NCI-H1105 (cell line): ENCODE measurements around the gene USP7.

Source experiments
- DNase-seq: peaks from one replicate; lab custom pipeline; 2025; lab: John Stamatoyannopoulos, UW

USP7 gene

DNA sequence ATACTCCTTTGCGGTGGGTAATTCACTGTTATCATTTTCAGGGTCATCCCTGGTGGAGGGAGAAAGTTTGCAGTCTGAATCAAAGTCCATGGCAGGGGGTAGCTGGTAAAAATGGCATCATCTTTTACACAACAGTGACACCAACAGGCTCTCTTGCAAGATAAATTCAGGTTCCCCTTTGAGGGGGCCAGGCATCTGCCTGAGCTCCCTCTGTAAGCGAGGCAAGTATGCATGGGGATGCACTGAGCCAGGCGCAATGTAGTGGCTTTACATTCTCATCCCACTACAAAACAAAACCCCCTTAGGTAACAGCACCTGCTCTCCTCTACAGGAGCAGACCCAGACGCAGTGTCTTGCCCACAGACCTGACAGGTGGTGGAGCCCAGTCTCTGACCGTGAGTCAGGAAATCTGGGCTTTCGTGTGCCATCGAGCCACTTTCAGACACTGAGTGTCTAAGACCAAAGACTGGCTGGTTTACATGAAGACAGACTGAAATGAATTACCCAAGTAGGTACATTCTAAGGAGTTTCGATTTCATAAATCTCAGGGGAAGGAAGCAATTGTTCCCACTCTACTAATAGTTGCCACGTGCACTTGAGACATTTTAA is 63.9 kb downstream of the USP7 start:
- no peak for DNase-seq

DNA sequence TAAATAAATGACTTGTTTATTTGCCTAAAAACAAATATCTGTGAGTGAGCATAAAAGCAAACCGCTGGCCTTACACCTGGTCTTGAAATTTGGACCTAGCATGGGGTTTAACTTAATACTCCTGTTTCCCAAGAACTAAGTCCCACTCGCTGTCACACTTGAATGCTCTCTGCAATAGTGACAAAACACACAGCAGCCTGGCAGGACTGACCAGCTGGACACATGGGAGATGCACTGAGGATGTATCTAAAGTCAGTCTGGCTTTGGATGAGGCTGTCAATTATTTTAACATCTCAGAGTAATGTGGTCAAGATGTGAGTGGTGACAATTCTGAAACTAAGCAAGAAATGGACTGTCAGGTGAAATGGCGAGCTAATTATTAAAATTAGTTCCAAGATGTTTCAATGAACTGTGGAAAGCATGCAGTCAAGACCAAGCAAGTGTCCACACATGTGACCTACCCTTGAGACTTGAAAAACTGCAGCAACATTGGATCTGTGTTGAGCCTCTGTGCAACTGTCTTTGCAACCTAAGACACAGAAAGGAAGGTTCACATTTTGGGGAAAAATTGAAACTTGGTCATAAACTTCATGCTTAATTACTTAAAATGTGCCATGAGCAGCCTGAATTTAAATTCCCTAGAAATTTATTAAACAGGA is 64.9 kb downstream of the USP7 start:
- no peak for DNase-seq

DNA sequence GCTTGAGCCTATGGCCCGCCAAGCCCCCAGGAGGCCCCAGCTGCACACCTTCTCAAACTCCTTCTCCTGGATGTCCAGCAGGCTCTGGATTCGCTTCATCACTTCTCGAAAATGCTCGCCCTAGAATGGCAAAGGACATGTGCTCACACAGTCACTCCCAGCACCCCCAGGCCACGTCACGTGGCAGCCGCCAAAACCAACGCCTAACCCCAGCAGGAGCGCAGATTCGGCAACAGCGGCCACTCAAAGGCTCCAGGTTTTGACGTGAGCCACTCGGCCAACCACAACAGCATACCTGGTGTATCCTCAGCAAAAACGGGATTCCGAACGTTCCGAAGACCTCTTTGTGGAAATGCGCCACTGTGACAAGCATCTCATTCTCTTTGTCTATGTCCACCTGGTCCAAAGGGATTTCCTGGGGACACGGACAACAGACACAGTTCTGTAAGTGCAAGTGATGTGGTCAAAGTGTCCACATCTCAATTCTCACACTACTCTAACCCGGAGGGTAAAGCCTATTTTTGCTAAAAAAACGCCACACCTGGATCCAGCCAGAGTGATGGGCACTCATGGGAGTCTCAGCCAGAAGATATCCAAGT is 68.9 kb downstream of the USP7 start:
- no peak for DNase-seq

DNA sequence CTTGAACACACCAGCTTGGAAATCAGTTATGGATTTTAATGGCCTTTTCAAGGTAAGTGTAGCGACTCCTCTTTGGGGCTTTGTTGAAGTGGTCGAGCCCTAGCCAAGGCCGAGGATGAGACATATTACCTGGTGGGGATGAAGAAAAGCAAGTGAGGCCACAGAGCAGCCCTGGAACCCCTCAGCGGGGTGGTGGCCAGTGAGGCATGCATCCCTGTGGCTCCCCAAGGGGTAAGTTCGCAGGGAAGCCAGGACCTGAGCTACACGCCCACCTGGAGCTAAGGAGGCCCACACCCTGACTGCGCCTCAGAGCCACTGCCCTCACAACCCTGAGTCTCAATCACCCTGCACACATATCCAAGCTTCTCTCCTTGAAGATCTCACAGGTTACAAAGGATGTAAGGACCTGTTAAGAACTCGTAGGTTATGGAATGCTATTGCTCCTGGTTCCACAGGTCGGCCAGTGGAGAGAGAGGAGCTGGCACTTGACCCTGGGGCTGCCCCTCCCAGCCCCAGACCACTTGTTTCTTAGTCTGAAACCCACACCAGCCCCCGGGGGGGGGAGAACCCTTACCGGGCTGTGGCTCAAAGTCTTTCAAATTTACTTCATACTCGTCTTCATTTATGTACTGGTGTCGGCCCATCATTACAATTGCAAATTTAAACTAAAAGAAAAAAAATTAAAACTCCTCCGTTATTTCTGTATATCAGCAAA is 69.6 kb downstream of the USP7 start:
- DNase-seq = no peak

DNA sequence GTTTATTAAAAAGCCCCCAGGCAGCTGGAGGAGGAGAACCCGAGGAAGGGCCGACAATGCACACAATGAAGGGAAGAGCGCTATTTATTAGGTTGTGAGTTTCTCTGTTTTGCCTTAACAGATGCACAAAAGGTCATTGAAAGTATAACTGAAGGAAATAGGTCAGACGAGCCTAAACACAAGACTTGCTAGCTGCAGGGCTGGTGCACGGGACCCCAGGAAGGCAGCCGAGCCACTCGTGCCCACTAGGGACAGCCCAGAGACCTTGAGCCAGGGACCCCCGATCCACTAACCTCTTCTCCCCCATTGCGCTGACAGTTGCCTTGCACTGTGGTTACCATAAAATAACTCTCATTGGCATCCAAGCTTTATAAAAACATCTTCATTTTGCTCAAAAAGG is 70.3 kb downstream of the USP7 start:
- no peak for DNase-seq

DNA sequence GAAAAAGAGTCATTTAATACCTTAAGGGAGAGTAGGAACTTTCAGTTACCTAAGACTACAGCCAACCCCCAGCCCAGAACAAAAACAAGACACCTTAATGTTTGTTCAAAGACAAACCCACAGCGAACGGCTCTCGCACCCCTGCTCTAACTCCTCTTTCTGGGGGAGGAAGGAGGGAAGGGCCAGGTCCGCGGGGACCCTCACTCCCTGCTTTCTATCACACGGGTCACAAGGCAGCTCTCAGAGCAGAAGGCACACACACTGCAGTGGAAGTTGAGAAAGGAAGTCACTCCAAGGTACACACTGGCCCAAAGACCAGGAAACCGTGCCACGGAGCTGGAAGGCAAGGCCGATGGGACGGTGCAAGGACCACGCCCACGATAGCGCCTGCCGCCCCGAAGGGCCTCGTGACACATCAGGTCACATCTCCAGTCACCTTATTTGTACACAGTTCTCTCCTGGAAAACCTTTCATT is 71.6 kb downstream of the USP7 start:
- no peak for DNase-seq

DNA sequence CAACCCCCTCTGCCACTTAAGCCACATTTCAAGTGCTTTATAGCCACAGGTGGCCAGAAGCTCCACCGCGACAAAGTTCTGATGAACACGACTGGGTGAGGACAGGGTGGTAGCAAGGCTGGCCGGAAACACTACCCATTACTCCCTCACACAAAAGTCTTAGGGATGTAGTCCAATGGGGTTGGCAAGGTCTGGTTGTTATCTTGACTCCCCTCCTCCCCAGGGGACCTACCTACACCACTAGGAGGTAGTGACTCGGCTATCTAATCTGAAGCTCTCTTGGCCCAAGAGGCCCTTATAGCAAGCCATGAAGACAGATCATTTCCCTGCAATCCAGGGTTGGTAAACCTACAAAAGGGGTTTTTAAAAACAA is 73.2 kb downstream of the USP7 start:
- DNase-seq = no peak

DNA sequence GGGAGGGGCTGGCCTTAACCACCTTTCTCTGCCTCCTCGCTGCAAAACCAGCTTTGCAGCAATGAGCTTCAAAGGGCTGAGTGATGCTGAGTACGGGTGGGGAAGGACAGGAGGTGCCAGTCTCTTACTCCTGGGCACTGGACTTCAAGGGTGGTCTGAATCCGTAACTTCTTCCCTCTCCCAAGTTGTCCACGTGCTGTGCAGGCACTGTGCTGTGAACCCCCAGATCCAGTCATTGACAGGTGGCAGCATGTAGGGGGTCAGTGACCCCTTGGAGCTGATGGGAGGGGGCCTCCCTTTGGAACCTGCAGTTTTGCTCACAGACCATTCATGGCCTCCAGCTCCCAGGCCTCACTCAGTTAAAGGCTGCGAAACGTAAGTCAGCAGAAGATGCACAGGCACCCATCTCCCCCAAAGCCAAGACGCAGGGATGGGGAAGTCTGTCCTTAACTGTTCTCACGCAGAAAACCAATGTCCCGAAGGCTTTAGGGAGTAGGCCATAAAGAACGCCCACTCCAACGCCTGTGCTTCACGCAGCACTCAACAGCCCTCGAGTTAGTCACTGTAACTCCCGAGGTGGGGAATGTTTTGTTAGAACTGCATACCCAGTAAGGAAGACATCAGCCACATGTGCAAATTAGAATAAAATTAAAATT is 73.7 kb downstream of the USP7 start:
- no peak for DNase-seq

DNA sequence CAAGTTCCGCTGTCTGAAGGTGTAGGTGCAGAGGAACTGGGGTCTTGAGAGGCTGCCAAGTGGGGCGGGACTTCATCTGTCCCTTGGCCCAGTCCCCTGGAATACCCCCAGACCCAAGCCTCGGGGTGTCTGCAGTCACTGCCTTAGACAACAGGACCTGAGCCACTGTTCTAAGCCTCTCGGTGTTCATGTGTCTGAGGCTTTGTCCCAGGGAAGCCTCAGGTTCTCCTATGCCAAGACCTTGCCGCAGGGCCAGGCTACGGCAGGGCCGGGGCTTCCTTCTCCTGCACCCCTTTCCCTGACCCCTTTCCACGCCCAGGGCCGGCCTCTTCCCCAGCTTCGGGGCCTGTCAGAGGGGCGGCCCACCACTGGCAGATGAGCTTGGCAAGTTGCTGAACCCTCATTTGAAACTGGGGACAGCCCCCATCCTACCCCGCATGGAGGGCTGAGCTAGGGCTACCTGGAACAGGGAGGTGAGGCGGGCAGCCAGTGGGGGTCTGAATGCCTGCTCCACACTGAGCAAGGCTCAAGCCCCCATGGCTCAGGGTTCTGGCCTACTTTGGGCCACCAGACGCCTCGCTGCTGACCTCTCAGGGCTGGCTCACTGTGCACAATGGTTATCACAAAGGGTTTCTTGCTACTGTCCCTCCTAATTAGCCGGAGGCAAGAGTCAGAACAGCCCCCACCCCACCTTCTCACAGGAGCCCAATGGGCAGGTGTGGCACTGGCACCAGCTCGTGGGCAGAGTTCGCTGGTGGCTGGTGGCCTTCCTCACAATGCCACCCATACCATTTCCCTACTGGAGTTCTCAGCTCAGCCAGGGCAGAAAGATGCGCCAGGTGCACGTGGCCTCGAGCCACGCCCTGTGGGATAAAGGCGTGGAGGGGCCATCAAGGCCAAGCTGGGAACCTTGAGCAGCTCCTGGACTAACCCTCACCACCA is 74.5 kb downstream of the USP7 start:
- DNase-seq = no peak

DNA sequence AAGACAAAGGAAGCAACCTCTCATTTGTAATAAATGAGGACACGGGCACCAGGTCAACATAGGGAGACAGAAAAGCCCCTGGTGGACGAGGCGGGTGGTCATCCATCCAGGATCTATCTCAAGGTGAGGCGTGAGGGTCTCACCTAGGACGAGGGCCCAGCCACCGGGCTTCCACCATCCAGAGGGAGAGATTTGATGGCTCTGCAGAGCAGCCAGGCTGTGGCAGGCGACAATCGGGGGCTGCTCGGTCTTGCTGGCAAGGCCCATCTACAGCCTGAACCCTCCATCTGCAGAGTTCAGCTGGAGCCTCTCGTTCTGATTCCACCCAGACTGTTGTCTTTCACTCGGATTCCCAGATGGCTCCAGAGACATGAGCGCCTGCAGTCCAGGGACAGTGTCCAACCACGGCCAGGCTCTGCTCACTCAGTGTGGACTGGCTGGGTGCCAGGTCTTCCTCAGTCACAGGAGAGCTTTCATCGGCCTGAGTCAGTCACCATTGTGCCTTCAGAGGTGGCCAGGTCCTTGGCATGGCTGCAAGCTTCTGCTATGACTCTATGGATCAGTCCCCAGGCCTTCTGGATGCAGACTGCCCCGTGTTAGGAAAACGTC is 75.7 kb downstream of the USP7 start:
- no peak for DNase-seq

DNA sequence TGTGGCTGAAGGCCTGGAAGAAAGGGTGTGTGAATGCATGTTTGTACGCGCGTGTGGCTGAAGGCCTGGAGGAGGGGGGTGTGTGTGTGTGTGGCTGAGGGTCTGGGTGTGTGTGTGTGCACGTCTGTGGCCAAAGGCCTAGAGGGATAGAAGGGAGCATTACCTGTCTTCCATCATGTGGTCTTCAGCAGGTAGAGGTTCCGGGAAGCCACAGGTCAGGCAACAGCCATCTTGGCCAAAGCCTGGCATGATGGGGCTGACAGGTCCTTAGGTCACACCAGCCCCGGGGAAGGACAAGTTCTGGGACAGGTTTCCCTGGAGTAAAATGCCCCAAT is 76.3 kb downstream of the USP7 start:
- no peak for DNase-seq

DNA sequence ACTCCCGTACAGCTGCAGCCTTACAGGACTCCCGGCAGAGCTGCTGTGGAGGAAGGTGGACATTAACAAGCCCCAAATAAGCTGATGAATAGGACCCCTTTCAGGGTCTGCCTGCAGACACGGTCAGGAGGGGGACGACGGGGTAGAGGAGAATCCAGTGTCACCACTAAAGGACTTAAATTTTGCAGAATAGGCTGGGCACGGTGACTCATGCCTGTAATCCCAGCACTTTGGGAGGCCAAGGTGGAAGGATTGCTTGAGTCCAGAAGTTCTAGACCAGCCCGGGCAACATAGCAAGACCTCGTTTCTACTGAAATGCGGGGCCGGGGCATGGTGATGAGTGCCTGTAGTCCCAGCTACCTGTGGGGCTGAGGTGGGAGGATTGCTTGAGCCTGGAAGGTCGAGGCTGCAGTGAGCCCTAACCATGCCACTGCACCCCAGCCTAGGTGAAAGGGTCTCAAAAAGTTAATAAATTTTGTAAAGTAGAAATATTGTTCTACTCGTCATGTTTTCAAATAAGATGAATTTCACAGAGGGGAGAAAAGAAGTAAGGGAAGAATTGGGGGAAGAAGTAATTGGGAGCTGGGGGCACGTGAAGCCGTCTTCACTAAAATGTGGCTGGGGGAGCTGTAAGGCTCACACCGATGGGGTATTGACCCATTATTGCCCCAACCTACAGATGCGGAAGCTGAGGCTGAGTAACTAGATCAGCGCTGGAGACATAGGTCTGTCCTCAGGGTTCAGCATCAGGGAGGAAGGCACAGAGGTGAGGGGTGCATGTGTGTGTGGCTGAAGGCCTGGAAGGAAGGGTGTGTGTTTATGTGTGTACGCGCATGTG is 76.9 kb downstream of the USP7 start:
- DNase-seq = no peak

DNA sequence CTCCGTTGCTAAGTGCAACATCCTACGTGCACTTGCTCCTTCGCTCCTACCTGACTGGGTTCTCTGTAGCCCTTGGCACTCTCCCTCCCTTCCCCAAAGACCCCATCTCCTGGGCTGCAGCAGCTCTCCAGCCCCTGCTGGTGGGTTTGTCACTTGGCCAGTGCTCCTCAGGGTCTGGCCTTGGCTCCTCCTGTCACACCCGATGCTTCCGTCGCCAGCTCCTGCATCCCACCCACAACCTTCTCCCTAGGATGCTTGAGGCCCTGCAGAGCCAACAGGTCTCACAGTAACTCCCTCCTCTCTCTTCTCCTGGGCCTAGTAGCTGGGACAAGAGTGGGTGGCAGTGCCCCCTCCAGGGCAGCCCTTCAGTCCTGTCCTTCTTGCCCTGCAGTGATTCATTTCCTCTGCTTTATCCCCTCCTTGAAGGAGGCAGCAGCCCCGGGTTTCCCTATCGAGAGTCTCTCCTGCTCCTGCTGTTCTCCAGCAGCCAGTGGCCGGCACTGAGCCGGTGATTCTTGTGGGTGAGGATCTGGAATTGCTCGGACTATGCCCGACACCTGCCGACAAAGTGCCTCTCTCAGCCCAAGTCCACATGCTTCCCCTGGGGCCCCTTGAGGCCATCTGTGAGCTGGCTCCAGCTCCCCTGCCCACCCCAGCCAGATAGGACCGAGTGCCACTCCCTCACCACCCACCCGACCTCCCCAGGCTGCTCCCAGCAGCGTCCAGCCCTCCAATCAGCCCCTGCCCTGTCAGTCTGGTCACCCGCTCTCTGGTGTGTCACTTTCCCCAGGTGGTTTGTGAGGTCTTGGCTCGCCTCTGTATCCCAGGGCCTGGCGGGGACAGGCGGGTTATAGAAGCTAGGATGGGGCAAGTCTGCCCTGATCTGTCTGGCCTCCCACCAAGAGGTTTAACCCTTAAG is 77.8 kb downstream of the USP7 start:
- no peak for DNase-seq

DNA sequence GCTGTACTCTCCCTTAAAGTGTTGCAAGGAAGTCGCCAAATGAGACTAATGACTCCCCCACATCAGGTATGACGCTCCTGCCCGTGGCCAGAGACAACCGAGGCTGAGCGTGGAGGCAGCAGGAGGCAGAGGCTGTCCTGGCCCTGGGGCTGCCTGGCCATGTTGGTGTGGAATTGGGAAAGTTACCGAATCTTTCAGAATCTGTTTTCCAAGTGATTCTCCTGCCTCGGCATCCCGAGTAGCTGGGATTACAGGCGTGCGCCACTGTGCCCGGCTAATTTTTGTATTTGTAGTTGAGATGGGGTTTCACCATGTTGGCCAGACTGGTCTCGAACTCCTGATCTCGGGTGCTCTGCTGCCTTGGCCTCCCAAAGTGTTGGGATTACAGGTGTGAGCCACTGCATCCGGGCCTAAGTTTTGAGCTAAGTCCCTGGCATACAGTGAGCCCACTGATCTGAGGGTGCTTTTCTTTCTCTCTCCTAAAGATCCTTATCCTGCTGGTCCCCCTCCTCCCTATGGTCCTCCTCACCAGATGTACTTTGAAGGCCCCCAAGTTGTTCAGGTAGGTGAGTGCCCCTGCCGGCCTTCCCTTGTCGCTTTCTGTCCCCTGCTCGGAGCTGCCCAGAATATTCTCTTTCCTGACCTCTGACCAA is 80.9 kb downstream of the USP7 start:
- no peak for DNase-seq

DNA sequence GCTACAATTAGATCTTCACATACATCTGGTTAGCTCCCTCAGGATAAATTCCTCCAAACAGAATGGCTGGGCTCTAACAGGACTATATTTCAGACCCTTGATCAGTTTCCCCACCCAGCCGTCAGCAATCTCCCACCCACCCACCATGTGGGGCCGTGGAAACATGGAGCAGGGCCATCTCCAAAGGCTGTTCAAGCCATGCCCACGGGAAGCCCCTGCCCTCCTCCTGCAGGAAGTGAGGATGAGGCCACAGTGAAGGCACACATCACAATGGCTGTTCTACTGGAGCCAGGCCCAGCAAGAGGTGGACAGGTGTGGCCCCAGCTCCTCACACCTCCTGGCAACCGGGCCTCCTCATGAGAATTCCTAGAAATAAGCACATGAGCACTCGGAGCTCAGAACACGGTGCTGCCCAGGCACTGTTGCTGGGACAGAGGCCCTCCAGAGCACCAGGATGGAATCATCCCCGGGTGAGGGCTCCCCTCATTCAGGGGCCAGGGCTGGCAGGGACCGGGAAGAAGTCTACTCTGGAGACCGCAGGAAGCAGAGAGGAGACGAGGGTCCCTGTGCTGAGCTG is 81.6 kb downstream of the USP7 start, which contains the start of gene LITAFD:
TSS of gene LITAFD (plus strand) at position 311 of the 577 bp plus-strand sequence. CDS start 2,005 bp downstream, outside the sequence.
- DNase-seq = no peak

DNA sequence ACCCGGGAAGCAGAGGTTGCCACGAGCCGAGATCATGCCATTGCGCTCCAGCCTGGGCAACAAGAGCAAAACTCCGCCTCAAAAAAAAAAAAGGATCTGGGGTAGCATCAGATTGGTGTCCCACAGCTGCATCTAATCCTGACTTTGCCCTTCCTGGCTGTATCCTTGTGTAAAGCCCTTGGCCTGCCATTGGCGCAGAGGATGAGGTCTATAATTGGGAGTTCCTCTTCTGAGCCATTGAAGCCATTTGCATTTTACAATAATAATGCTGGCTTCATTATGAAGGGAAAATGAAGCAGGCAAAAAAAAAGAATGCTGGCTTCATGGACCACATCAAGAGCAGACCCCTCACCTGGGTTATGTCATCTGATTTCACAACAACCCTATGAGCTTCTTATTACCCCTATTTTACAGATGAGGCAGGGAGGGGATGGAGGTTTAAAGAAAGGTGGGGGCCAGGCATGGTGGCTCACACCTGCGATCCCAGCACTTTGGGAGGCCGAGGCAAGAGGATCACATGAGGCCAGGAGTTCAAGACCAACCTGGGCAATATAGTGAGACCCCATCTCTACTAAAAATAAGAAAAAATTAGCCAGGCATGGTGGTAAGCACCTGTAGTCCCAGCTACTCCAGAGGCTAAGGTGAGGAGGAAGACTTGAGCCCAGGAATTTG is 82.7 kb downstream of the USP7 start:
- no peak for DNase-seq

DNA sequence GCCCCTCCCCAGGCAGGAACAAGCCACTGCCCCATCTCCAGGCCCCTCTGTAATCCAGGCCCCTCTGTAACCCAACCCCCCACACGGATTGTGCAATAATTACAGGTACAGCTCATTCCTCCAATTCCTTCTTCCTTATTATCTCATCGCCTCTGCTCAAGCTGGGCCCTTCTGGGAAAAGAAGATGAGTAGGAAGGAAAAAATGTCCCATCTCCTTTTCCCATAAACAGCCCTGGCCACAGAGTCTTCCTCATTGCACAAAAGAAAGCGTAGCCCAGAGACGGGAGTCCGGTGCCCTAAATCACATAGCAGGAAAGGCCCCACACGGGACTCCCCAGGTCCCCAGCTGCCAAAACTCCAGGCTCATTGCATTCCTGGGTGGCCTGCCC is 85.2 kb downstream of the USP7 start:
- DNase-seq = no peak
